ENCODE data around the gene SVOP. TPM values are rescaled to one million over a fixed set of nuclear protein-coding genes. Genes with fewer than 3 reads are reported as not detected.
"Not testable (repeated sequence)": the region's sequence is repeated elsewhere in the genome, so short reads cannot be mapped to it uniquely, and the experiment has no call there.

Gene SVOP
- total RNA-seq, 2 donors from 2014 or later, result 0.10 to 0.12 TPM

GRCh38 chr12:109036975-109037374 is 16.1 kb upstream of the SVOP start:
- intact Hi-C loops (cut with DNase I), result no loop called here
- no peak for DNase-seq
- no peak for ATAC-seq

GRCh38 chr12:109033239-109034196 is 12.7 kb upstream of the SVOP start:
- intact Hi-C loops (cut with DNase I), result no loop called here
- ATAC-seq (no peak), DNase-seq (no peak)

DNA sequence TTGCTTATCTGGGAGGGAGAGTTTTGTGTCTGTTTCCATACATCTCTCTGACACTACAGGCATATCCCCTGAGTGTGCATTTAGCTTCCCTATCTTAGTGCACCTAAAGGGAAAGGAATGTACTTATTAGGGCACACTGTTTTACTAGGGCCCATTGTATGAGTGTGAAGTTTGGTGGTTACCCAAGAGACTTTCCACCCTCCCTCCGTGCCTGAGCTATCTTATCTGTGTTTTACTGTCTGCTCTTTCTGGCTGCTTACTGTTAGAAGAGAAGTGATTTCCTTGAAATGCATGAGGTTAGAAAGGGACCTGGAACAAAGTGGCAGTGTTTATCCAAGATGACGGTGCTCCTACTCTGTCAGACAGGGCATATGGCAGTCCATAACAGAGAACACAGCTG is 8.5 kb upstream of the SVOP start:
- ATAC-seq (no peak), DNase-seq (no peak)
- intact Hi-C loops (cut with DNase I), result no loop called here

DNA sequence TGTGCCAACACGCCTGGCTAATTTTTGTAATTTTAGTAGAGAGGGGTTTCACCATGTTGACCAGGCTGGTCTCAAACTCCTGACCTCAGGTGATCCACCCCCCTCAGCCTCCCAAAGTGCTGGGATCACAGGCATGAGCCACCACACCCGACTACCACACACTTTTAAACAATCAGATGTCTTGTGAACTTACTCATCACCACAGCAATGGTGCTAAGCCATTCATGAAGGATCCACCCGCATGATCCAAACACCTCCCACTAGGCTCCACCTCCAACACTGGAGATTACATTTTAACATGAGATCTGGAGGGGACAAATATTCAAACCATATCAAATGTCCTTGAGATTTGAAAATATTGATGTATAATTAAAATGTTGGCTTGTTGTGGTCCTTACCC is 7.8 kb upstream of the SVOP start:
- ATAC-seq; intact Hi-C loops (cut with DNase I); DNase-seq: not testable (repeated sequence)

- DNase-seq, result no peak
- intact Hi-C loops (cut with DNase I), result no loop called here
- no peak for ATAC-seq
Observed at GRCh38 chr12:109027767-109028166, 6.9 kb upstream of the SVOP start.

- intact Hi-C loops (cut with DNase I), result no loop called here
- ATAC-seq (no peak), DNase-seq (no peak)
Observed at GRCh38 chr12:109020146-109020795, 597 bp downstream of the SVOP start.

- intact Hi-C loops (cut with DNase I), result no loop called here
- no peak for ATAC-seq
- no peak for DNase-seq
Observed at GRCh38 chr12:109018296-109018695, 2.6 kb downstream of the SVOP start.

DNA sequence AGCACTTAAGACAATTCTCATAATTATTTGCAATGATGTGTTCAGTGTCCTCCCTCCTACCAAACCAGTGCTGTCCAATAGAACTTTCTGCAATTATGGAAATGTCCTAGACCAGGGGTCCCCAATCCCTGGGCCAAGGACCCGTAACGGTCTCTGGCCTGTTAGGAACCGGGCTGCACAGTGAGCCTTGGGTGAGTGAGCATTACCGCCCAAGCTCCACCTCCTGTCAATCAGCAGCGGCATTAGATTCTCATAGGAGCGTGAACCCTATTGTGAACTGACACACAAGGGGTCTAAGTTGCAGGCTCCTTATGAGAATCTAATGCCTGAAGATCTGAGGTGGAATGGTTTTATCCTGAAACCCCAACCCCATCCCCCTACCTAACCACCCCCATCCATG is 3.9 kb downstream of the SVOP start:
- intact Hi-C loops (cut with DNase I), result no loop called here
- ATAC-seq, result no peak

DNA sequence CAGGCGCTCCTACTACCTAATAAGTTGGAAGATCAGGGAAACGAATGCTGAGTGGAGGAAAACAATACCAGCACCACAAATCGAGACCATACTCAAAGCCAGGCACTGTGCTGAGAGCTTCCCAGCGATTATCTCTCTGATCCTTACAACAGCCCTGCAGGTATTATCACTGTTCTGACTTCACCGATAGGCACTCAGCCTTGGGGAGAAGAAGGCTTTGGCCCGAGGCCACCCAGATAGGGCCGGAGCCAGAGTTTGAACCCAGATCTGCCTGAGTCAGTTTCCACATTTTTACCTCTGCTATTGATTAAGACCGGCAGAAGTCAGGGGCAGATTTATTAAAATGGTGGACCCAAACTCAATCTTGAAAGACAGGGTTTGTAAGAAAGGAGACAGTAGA is 4.9 kb downstream of the SVOP start:
- intact Hi-C loops (cut with DNase I), result no loop called here
- ATAC-seq, result no peak
- no peak for DNase-seq

More for the DNA sequence above, 3.9 kb downstream of the SVOP start:
- no peak for DNase-seq

- no peak for ATAC-seq
- intact Hi-C loops (cut with DNase I), result no loop called here
- no peak for DNase-seq
Observed at GRCh38 chr12:109014984-109015765, 5.7 kb downstream of the SVOP start.

DNA sequence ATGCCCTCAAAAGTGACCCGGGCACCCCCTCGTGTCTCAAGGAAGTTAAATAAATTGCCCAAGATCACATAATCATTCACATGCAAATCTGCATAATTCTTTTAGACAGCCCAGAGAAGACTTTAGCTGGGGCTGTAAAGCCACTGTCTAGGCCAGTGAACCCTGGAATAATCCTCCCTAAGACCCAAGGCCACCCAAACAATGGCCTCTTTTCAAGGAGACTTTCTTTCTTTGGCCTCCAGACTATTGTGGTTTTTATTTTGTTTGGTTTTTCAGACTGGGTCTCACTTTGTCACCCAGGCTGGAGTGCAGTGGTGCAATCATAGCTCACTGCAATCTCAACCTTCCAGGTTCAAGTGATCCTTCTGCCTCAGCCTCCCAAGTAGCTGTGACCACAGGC is 10.6 kb downstream of the SVOP start:
- intact Hi-C loops (cut with DNase I), result no loop called here
- ATAC-seq (no peak), DNase-seq (no peak)

- ATAC-seq, result no peak
- no peak for DNase-seq
- intact Hi-C loops (cut with DNase I), result no loop called here
Observed at GRCh38 chr12:109009766-109010165, 11.1 kb downstream of the SVOP start.

GRCh38 chr12:109004017-109004416 is 16.9 kb downstream of the SVOP start:
- ATAC-seq, result no peak
- intact Hi-C loops (cut with DNase I), result no loop called here
- no peak for DNase-seq

DNA sequence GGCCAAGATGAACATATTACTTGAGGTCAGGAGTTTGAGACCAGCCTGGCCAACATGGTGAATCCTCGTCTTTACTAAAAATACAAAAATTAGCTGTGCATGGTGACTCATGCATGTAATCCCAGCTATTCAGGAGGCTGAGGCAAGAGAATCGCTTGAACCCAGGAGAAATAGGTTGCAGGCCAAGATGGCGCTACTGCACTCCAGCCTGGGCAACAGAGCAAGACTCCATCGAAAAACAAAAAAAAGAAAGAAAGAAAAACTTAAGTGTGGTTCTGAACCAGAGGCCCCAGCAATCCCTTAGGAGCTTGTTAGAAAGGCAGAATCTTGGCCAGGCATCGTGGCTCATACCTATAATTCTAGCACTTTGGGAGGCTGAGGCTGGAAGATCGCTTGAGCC is 24.5 kb downstream of the SVOP start:
- DNase-seq (no peak), ATAC-seq (no peak)
- intact Hi-C loops (cut with DNase I), result no loop called here

DNA sequence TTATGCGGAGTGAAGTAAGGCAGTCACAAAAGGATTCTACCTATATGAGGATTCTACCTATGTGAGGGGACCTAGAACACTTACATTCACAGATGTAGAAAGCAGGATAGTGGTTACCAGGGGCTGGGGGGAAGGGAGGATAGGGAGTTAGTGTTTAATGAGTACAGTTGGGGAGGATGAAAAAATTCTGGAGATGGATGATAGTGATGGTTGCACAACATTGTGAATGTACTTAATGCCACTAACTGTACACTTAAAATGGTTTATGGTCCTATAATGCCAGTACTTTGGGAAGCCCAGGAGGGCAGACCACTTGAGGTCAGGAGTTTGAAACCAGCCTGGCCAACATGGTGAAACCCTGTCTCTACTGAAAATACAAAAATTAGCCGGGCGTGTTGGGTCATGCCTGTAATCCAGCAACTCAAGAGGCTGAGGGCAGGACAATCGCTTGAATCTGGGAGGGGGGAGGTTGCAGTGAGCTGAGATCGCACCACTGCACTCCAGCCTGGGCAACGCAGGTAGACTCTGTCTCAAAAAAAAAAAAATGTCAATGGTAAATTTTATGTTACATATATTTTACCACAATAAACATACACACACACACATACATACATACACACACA is 25.4 kb downstream of the SVOP start:
- ATAC-seq (no peak), DNase-seq (no peak)
- intact Hi-C loops (cut with DNase I), result no loop called here

GRCh38 chr12:108990103-108990502 is 30.8 kb downstream of the SVOP start:
- DNase-seq; ATAC-seq; intact Hi-C loops (cut with DNase I): not testable (repeated sequence)

DNA sequence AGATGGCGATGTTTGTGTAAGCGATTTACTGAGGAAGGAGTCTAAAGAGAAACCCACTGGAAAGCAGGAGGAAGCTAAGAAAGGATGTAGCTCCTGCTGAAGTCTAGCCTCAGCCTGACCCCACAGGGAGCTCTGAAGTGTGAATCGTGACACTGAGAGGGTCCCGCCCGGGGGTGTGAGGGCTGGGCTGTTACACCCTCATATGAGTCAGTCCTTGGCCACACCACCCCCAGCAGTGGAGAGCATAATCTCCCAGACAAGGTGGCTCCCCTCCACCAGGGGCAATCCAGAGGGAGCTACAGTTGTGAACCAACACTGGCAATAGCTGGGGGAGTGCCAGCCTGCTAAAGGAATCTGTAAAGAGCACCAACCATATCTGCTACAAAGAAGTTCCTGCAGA is 31.5 kb downstream of the SVOP start:
- DNase-seq (no peak), ATAC-seq (no peak)
- intact Hi-C loops (cut with DNase I), result no loop called here

DNA sequence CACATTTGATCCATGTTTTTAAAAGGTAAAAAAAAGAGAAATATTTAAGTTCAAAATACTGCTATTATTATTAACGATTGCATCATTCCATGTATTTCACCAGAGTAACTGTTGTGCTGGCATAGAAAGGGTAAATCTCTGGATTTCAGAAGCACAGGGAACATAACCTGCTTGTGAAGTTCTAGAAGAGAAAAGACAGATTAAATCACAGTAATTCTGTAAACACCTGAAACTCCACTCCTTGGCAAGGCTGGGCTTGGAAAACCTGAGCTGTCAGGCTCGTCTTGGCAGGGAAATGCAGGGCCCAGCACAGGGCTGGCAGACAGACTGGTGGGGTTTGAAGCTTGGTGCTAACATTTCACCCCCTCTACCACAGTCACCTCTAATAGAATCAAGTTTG is 35.1 kb downstream of the SVOP start:
- intact Hi-C loops (cut with DNase I), result no loop called here
- ATAC-seq, result no peak

DNA sequence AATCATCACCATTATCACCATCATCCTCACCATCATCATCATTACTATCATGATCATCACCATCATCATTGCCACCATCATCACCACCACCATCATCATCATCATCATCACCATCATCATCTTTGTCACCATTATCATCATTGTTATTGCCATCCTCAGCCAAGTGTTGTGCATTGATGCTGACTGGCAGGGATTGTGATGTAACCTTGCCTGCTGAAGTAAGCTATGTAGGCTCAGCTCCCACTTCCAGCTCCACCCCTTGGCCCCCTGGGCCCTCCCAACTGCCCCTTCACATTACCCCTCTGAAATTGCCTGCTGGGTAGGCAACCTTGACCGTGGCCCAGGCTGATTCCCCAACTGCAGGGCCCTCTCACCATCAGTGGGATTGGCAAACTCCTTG is 37.6 kb downstream of the SVOP start:
- intact Hi-C loops (cut with DNase I), result no loop called here

More for the DNA sequence above, 35.1 kb downstream of the SVOP start:
- no peak for DNase-seq

More for the DNA sequence above, 37.6 kb downstream of the SVOP start:
- no peak for ATAC-seq
- DNase-seq, result no peak
